IPS-20b (cell line): ENCODE data around the gene NF1.

Experiments
- H3K27ac ChIP-seq: one replicate; pipeline ENCODE4 v1.5.1; 2013; ENCODE audit warnings: low read length
- H3K27me3 ChIP-seq: 2 replicates; pipeline ENCODE4 v1.6.1; 2013; ENCODE audit warnings: mild to moderate bottlenecking, low read length, inconsistent platforms; ENCODE audit not compliant: insufficient read depth
- H3K36me3 ChIP-seq: 2 replicates; pipeline ENCODE4 v1.6.1; 2013; ENCODE audit warnings: low read depth, mild to moderate bottlenecking, inconsistent platforms, low read length, moderate library complexity; ENCODE audit not compliant: insufficient read depth
- H3K4me1 ChIP-seq: 2 replicates; pipeline ENCODE4 v1.6.1; 2013; ENCODE audit warnings: mild to moderate bottlenecking, control low read depth, inconsistent platforms, low read length, moderate library complexity; ENCODE audit not compliant: insufficient read depth
- H3K4me3 ChIP-seq: 2 replicates; pipeline ENCODE4 v1.5.1; 2013; ENCODE audit warnings: mild to moderate bottlenecking, low read length, inconsistent platforms
- H3K9ac ChIP-seq: 2 replicates; pipeline ENCODE4 v1.6.1; 2013; ENCODE audit warnings: low read depth, mild to moderate bottlenecking, inconsistent platforms, low read length, moderate library complexity
- H3K9me3 ChIP-seq: 2 replicates; pipeline ENCODE4 v1.6.1; 2013; ENCODE audit warnings: mild to moderate bottlenecking, low read depth, low read length, inconsistent platforms; ENCODE audit not compliant: insufficient read depth

The NF1 gene

GRCh38 chr17:31422443-31422842 is 327.7 kb downstream of the NF1 start:
- H3K9ac ChIP-seq, result no peak overlapping the region
- H3K36me3 ChIP-seq, result no peaks in the 10 kb centered on the region
- peaks cover 13% of the 10 kb centered on the region for H3K4me1 ChIP-seq
- H3K27me3 ChIP-seq, result no peaks in the 10 kb centered on the region
- H3K9me3 ChIP-seq, result no peaks in the 10 kb centered on the region
- no peak overlapping the region for H3K4me3 ChIP-seq
- no peak overlapping the region for H3K27ac ChIP-seq

GRCh38 chr17:31424944-31425281 is 330.1 kb downstream of the NF1 start:
- Histone ChIP-seq H3K27ac (no peak overlapping the region), H3K9ac (no peak overlapping the region), H3K9me3 (no peaks in the 10 kb centered on the region), H3K36me3 (no peaks in the 10 kb centered on the region), H3K27me3 (no peaks in the 10 kb centered on the region), H3K4me3 (no peak overlapping the region), H3K4me1 (peaks cover 7% of the 10 kb centered on the region; the same call in 1 of the 2 replicates)

- H3K4me1 ChIP-seq, result peaks cover 7% of the 10 kb centered on the region; the same call in 1 of the 2 replicates
- no peak overlapping the region for H3K4me3 ChIP-seq
- no peak overlapping the region for H3K9ac ChIP-seq
- no peaks in the 10 kb centered on the region for H3K9me3 ChIP-seq
- no peak overlapping the region for H3K27ac ChIP-seq
- H3K27me3 ChIP-seq, result no peaks in the 10 kb centered on the region
- H3K36me3 ChIP-seq, result no peaks in the 10 kb centered on the region
Observed at GRCh38 chr17:31425282-31426040, 330.7 kb downstream of the NF1 start.
